ENCODE results near the gene CCZ1. TPM values are rescaled to one million over a fixed set of nuclear protein-coding genes. Genes with fewer than 3 reads are reported as not detected.
"Not testable (repeated sequence)": the region's sequence is repeated elsewhere in the genome, so short reads cannot be mapped to it uniquely, and the experiment has no call there.

Gene CCZ1
- 10 to 100 TPM; 21.2 to 33.0 TPM for total RNA-seq
- polyA plus RNA-seq: 10 to 100 TPM; 24.8 to 26.2 TPM

- not testable (repeated sequence) for H3K9me3 ChIP-seq (ENCODE audit: control insufficient read depth in 4 of 4, low read length in 3 of 4); H3K27me3 ChIP-seq (ENCODE audit: control insufficient read depth in 4 of 4, insufficient read depth in 4 of 4, low read length in 3 of 4); H3K4me1 ChIP-seq (ENCODE audit: control insufficient read depth in 4 of 4, insufficient read depth in 4 of 4, low read length in 3 of 4); H3K27ac ChIP-seq (ENCODE audit: low read depth in 1 of 2, low read length in 2 of 2); H3K36me3 ChIP-seq (ENCODE audit: control insufficient read depth in 4 of 4, insufficient read depth in 3 of 4, low read depth in 1 of 4, low read length in 3 of 4); H3K9ac ChIP-seq (ENCODE audit: low read depth in 1 of 2, low read length in 2 of 2)
- DNase-seq (ENCODE audit: low spot score): peak; percentile 44
- TF ChIP-seq GABPA (IDR thresholded peaks at IDR 0.05 in 1 of 2, conservative IDR thresholded peaks at IDR 0.05 in 1 of 2): peak; percentile 67 to 82
- peak in 1 of 2 donors; percentile 15 for TF ChIP-seq RAD21 (IDR thresholded peaks at IDR 0.05)
- peak within 1 kb of the TSS; percentile 40 to 52 (median 41) for H3K4me3 ChIP-seq (ENCODE audit: low read depth in 1 of 3, low read length in 3 of 3)
- 0% methylated on average over 25 of the region's 64 CpGs for WGBS
Measured at GRCh38 chr7:5898480-5899224, at the start of gene CCZ1. Gene CCZ1, plus strand, starts transcription at chr7:5898733. Its CDS starts 67 bp downstream, at chr7:5898800.

GRCh38 chr7:5850944-5851343 is 47.6 kb upstream of the CCZ1 start:
- H3K9me3 ChIP-seq (ENCODE audit: control insufficient read depth in 4 of 4, low read length in 3 of 4): no peaks in the 10 kb centered on the region
- 93% methylated on average over 8 of the region's 8 CpGs for WGBS
- no peak for DNase-seq (ENCODE audit: low spot score)
- no peak overlapping the region for H3K27ac ChIP-seq (ENCODE audit: low read depth in 1 of 2, low read length in 2 of 2)
- no peak overlapping the region for H3K4me3 ChIP-seq (ENCODE audit: low read depth in 1 of 3, low read length in 3 of 3)
- H3K27me3 ChIP-seq (ENCODE audit: control insufficient read depth in 4 of 4, insufficient read depth in 4 of 4, low read length in 3 of 4): no peaks in the 10 kb centered on the region
- TF ChIP-seq MAX (IDR thresholded peaks at IDR 0.05) (no peak), NR2F2 (IDR thresholded peaks at IDR 0.05) (no peak), REST (IDR thresholded peaks at IDR 0.05) (no peak), TAF1 (conservative IDR thresholded peaks at IDR 0.05) (no peak), JUND (IDR thresholded peaks at IDR 0.05) (no peak), ZBTB33 (IDR thresholded peaks at IDR 0.05) (no peak), GABPA (IDR thresholded peaks at IDR 0.05 in 1 of 2, conservative IDR thresholded peaks at IDR 0.05 in 1 of 2) (no peak), CTCF (IDR thresholded peaks at IDR 0.05; ENCODE audit: low read depth, low read length, missing input control) (no peak), ATF3 (IDR thresholded peaks at IDR 0.05) (no peak), HNF4A (conservative IDR thresholded peaks at IDR 0.05) (no peak), SP1 (IDR thresholded peaks at IDR 0.05) (no peak), RAD21 (IDR thresholded peaks at IDR 0.05) (no peak), EGR1 (IDR thresholded peaks at IDR 0.05; ENCODE audit: low read depth in 2 of 2) (no peak), RXRA (IDR thresholded peaks at IDR 0.05) (no peak)
- no peaks in the 10 kb centered on the region for H3K36me3 ChIP-seq (ENCODE audit: control insufficient read depth in 4 of 4, insufficient read depth in 3 of 4, low read depth in 1 of 4, low read length in 3 of 4)
- H3K4me1 ChIP-seq (ENCODE audit: control insufficient read depth in 4 of 4, insufficient read depth in 4 of 4, low read length in 3 of 4): no peaks in the 10 kb centered on the region
- no peak overlapping the region for H3K9ac ChIP-seq (ENCODE audit: low read depth in 1 of 2, low read length in 2 of 2)
